Pancreas (tissue), 10 donors: ENCODE results near the gene HOXB1. TPM values are rescaled to one million over a fixed set of nuclear protein-coding genes. Genes with fewer than 3 reads are reported as not detected.

ENCODE experiments used
- ATAC-seq, 4 donors: fragments of 200-7000 bp; cut with Tn5 transposase; one replicate each; pipeline versions ENCODE4 v1.8.0 to v1.9.1; 2020; ENCODE audit warnings: mild to moderate bottlenecking in 4 of 4, moderate library complexity in 4 of 4
- DNase-seq, 6 donors: peaks; one replicate each; pipeline ENCODE4 v3.0.0-alpha.2; 2020
- FAIRE-seq: peaks from 2 replicates; lab custom pipeline; 2012; peaks lifted over from hg19 to GRCh38; lab: Jason Lieb, UNC
- H3K27ac ChIP-seq, 4 donors: fragments of 200-600 bp; sonication (generic); 1 replicate in 3 of 4; 2 replicates in 1 of 4; pipeline versions ENCODE4 v1.5.0 to v1.8.0; 2020
- H3K27me3 ChIP-seq, 4 donors: fragments of 200-600 bp; one replicate each; pipeline ENCODE4 v1.8.0; 2021
- H3K36me3 ChIP-seq, 3 donors: fragments of 200-600 bp; sonication (generic) in 1 of 3; one replicate each; pipeline versions ENCODE4 v1.5.0 to v1.8.0; 2020 to 2021
- H3K4me1 ChIP-seq, 3 donors: fragments of 200-600 bp; one replicate each; pipeline ENCODE4 v1.8.0; 2021
- H3K4me3 ChIP-seq, 4 donors: fragments of 200-600 bp; sonication (generic) in 2 of 4; one replicate each; pipeline versions ENCODE4 v1.5.0 to v1.8.0; 2020 to 2021
- H3K9me3 ChIP-seq, 4 donors: fragments of 200-600 bp; one replicate each; pipeline ENCODE4 v1.8.0; 2021
- WGBS, 2 donors: extraction: QIAGEN DNeasy Blood & Tissue Kit; methylation state at CpG; one replicate each; pipeline ENCODE4 v1.1.7; 2013; 5-methylcytosine and 5-hydroxymethylcytosine counted together
- intact Hi-C, 3 donors: fragments of 100-400 bp; cut with DNase I; formaldehyde crosslinking; loops; one replicate each; pipeline versions ENCODE4 v1.11.1 to v1.14.2; 2022
- polyA plus RNA-seq, 2 donors: library from polyadenylated mRNA; stranded (reverse); fragments of 200-250 nt; gene quantifications; one replicate each; pipeline ENCODE4 v1.2.3, GENCODE V29; 2013
- total RNA-seq, 6 donors: library from RNA; stranded (reverse); fragmentation: NEBNext Ultra II Directional in 4 of 6; extraction: Animal tissue kit (Norgen Biotek cat#: 25700) in 4 of 6; gene quantifications; one replicate each; pipeline versions ENCODE4 v1.2.1 to v1.2.4, GENCODE V29; 2021 to 2023
- TF ChIP-seq, protein P1 (sequence below), 4 donors: fragments of 200-600 bp; sonication (generic) in 3 of 4; IDR thresholded peaks; one replicate each; pipeline versions ENCODE4 v1.5.0 to v1.8.0; 2021; ENCODE audit warnings: antibody characterized with exemption in 4 of 4
- donor health status: healthy with polysubstance abuse.
- donor health status: DM: no; HTN: no; CAD: no; lungs with moderate emphysema.
- donor health status: DM: no; HTN: no; CAD: no.
- donor health status: control.
- donor health status: control.
- donor health status: Bipolar disorder and iron deficiency.
- donor health status: DM: yes; HTN: yes; CAD: no.
- donor health status: DM: no; HTN: no; CAD: no.
- donor health status: DM: no; HTN: no; CAD: no.
- donor health status: DM: yes; HTN: yes; CAD: no.

HOXB1 gene
- total and polyA plus RNA-seq, 8 donors: not detected

DNA sequence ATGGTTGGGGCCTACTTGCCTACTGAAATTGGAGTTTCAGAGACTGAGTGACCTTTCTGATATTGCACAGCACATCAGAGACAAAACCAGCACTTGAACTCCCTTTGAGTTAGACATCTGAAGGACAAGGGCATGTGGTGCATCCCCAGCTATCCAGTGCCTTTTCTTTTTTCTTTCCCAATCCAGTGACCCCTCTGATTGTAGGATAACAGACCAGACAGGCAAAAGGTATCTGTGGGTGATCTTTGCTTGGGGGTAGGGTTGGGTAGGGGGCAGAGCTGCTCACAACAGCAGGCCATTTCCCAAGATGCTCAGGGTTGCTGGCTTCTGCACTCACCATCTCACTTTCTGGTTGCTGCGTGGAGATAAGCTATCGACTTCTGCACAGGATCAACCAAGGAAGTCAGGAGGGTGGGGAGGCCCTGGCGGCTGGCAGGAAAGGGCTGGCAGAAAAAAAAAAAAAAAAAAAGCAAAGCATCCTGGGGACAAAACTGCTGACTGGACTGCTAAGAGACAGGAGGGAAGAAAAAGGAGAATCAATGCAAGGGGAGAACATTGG, 42.2 kb downstream of the HOXB1 start:
- Histone ChIP-seq H3K9me3 (no peaks in the 10 kb centered on the region), H3K27ac (no peak overlapping the region), H3K27me3 (peaks cover 0 to 7% (median 0%) of the 10 kb centered on the region in 4 donors), H3K36me3 (no peaks in the 10 kb centered on the region), H3K4me1 (peaks cover 0 to 5% (median 4%) of the 10 kb centered on the region in 3 donors), H3K4me3 (no peak overlapping the region)
- WGBS, 2 donors: 24 to 26% methylated on average over 3 of the region's 3 CpGs
- intact Hi-C loops: no loop called here
- ATAC-seq: no peak
- no peak for FAIRE-seq
- DNase-seq: no peak
- TF ChIP-seq, protein P1, sequence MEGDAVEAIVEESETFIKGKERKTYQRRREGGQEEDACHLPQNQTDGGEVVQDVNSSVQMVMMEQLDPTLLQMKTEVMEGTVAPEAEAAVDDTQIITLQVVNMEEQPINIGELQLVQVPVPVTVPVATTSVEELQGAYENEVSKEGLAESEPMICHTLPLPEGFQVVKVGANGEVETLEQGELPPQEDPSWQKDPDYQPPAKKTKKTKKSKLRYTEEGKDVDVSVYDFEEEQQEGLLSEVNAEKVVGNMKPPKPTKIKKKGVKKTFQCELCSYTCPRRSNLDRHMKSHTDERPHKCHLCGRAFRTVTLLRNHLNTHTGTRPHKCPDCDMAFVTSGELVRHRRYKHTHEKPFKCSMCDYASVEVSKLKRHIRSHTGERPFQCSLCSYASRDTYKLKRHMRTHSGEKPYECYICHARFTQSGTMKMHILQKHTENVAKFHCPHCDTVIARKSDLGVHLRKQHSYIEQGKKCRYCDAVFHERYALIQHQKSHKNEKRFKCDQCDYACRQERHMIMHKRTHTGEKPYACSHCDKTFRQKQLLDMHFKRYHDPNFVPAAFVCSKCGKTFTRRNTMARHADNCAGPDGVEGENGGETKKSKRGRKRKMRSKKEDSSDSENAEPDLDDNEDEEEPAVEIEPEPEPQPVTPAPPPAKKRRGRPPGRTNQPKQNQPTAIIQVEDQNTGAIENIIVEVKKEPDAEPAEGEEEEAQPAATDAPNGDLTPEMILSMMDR (IDR thresholded peaks at IDR 0.05): no peak

DNA sequence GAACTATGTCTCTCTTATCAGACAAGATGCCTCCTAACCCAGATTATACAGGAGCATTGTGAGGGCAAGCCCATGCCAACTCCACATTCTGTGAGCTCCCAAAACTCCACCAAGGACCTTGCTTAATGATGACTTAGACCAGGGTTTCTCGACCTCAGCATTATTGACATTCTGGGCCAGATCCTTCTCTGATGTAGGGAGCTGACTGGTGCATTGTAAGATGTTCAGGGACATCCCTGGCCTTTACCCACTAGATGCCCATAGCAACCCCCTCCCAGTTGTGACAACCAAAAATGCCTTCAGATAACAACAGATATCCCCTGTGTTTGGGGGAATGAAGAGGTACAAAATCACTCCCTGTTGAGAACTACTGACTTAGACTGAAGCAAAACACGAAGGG, 43.6 kb downstream of the HOXB1 start:
- no peaks in the 10 kb centered on the region for H3K4me1 ChIP-seq
- no peak for FAIRE-seq
- no peaks in the 10 kb centered on the region for H3K36me3 ChIP-seq
- no peak for DNase-seq
- TF ChIP-seq, protein P1 (IDR thresholded peaks at IDR 0.05): no peak
- intact Hi-C loops: no loop called here
- H3K4me3 ChIP-seq: no peak overlapping the region
- no peak for ATAC-seq
- WGBS, 2 donors: 45 to 70% methylated on average over 2 of the region's 2 CpGs
- H3K27ac ChIP-seq: no peak overlapping the region
- H3K9me3 ChIP-seq: no peaks in the 10 kb centered on the region
- H3K27me3 ChIP-seq: no peaks in the 10 kb centered on the region

DNA sequence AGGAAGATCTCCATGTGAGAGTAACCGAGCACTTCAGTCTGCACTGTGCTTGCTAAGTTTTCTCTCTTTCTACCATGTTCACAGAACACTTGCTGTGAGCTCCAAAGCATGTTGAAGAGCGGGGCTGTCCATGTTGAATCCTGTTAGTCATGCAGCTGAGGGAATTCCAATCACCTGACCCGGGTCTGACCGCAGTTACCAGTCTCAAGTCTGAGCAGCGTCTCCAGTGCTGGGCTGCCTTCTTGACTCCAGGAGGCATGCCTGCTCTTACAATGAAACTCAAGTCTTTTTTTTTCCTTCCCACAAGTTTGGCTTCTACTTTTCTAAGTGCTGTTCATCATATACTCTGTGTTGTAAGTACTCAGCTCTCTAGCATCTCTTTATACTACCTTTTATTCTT, 44.3 kb downstream of the HOXB1 start:
- H3K36me3 ChIP-seq: no peaks in the 10 kb centered on the region
- H3K4me3 ChIP-seq: no peak overlapping the region
- no peaks in the 10 kb centered on the region for H3K4me1 ChIP-seq
- peak in 1 of 4 donors; percentile 20 for ATAC-seq
- DNase-seq: no peak
- intact Hi-C loops: no loop called here
- TF ChIP-seq, protein P1 (IDR thresholded peaks at IDR 0.05): no peak
- 56 to 72% methylated on average over 5 of the region's 5 CpGs for WGBS, 2 donors
- no peaks in the 10 kb centered on the region for H3K9me3 ChIP-seq
- no peak for FAIRE-seq
- H3K27me3 ChIP-seq: no peaks in the 10 kb centered on the region
- H3K27ac ChIP-seq: no peak overlapping the region

- TF ChIP-seq, protein P1 (IDR thresholded peaks at IDR 0.05): no peak
- Histone ChIP-seq H3K27me3 (no peaks in the 10 kb centered on the region), H3K27ac (no peak overlapping the region), H3K9me3 (no peaks in the 10 kb centered on the region), H3K36me3 (no peaks in the 10 kb centered on the region), H3K4me1 (no peaks in the 10 kb centered on the region), H3K4me3 (no peak overlapping the region)
- no peak for DNase-seq
- no peak for FAIRE-seq
- no peak for ATAC-seq
- intact Hi-C loops: no loop called here
- WGBS, 2 donors: 54 to 66% methylated on average over 2 of the region's 2 CpGs
These were observed 46.0 kb downstream of the HOXB1 start for GRCh38 chr17:48484850-48485249.

DNA sequence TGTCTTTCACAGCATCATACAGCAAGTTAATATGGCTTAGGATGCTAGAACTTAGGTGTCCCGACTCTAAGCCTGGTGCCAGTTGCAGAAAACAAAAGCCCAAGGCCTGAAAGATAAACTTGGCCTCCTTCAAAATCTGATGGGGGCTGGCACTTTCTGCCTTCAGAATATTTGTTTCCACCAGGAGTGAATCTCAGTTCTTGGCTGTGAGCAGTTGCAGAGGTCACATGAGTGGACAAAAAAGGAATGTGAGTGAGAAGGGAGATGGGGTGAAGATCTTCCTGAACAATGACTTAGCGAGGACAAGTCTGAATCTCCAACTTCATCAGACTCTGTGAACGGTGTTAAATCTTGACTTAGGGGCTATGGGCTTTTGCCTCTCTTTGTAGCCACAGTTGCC, 46.6 kb downstream of the HOXB1 start:
- DNase-seq (no peak), FAIRE-seq (no peak), ATAC-seq (no peak)
- Histone ChIP-seq H3K36me3 (no peaks in the 10 kb centered on the region), H3K27me3 (no peaks in the 10 kb centered on the region), H3K4me1 (no peaks in the 10 kb centered on the region), H3K4me3 (no peak overlapping the region), H3K27ac (no peak overlapping the region), H3K9me3 (no peaks in the 10 kb centered on the region)
- TF ChIP-seq, protein P1 (IDR thresholded peaks at IDR 0.05): no peak
- intact Hi-C loops: no loop called here
- 69 to 75% methylated on average over 3 of the region's 3 CpGs for WGBS, 2 donors
